GM19324 (cell line): ENCODE measurements around the gene GSK3A.

Experiments used
- ATAC-seq: cut with Tn5 transposase; IDR thresholded peaks from one replicate; pipeline ENCODE4 v1.9.1; 2021; ENCODE audit warnings: mild to moderate bottlenecking, moderate library complexity; ENCODE audit not compliant: unreplicated experiment, low FRiP score

Gene GSK3A

DNA sequence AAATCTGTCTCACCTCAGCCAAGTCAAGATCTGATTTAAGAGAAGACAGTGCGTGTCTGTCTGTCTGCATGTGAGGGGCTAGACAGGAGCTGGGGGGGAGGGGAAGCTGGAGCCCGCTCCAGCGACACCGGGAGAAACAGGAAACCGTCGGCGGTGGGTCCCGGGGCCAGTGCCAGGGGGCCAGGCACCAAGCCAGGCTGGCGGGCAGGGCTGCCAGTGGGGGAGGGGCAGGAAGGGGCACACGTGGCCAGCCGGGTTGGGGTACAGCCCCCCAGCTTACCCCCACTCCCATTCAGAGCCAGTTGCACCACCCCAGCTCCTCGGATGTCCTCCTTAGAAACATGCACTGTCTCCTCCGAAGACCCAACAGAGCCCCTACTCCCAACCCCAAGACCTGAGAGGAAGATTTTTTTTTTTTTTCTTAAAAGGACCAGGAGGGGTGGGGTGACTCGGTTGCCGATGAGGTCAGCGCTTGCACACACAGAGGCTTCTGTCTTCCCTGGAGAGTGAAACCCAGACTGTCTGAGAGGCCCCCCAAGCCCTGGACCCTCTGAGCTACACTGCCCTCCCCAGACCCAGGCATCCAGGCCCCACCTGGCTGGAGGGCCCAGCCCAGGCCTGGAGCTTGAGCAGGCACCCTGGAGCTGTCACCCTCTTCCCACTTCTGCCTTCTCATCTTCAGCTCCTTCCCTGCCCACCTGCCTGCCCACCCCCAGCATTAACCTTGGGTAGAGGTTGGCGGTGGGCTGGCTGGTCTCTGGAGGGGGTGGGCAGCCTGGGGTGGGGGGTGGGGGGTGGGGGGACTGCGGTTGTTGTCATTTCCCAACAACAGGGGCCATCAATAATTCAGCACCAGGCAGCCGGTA, 8.5 kb upstream of the GSK3A start:
- ATAC-seq: no peak

DNA sequence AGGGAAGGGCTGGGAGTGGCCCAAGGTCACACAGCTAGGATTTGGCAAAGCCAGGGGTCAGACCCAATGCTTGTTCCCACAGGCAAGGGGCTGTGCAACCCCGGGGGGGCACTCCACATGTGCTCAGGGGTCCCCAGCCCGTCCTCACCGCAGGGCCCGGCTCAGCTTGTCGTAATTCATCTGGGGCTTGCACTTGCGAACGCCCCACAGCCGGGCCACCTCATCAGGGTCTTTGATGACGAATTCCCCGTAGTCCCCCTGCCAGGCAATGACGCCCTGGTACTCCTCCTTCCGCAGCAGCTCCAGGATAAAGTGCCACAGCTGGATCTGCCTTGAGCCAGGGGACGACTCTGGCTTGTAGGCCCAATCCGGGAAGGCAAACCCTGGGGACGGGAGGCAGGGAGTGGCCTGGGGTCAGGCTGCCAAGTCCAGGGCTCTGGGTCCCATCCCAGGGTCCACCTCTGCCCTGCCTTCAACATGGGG, 7.8 kb upstream of the GSK3A start:
- ATAC-seq: no peak

DNA sequence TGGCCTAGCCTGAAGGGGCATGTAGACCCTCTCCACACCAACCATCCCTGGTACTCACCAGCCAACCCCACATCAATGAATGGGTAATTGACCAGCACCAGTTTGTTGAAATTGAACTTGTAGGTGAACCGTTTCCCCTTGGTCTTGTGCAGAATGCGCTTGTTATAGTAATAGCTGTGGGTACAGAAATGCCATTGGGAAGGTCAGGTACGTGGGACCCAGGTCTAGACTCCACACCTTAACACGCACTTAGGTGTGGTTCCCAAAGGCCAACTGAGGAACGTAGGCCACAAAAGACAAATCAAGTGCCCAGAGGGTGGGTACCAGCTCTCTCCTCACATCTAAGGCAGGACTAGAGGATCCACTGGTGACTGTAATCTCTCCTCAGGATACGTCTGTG, 7.4 kb upstream of the GSK3A start:
- no peak for ATAC-seq

DNA sequence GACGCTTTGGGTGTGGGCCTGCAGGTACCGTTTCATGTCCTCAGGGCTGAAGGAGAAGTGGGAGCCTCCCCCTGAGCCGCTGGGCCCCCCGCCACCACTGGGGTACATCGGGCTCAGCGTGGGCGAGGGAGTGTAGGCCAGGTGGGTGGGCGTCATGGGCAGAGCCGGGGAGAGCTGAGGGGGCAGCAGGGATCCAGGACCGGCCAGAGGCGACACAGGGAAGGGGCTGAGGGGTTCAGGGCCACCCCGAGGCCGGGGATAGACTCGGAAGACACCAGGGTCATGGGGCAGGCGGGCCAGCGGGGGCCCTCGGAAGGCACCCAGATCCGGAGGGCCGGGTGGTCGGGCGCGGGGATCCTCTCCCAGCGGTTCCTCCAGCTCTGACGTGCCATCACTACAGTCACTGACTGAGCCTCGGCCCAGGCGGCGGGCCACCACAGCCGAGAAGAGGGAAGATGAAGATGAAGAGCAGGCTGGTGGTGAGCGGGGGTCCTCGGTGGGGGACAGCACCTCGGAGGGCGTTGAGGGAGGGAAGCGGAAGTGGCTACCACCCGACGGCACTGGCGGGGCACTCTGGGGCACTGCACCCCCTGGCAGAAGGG, 6.8 kb upstream of the GSK3A start:
- no peak for ATAC-seq

DNA sequence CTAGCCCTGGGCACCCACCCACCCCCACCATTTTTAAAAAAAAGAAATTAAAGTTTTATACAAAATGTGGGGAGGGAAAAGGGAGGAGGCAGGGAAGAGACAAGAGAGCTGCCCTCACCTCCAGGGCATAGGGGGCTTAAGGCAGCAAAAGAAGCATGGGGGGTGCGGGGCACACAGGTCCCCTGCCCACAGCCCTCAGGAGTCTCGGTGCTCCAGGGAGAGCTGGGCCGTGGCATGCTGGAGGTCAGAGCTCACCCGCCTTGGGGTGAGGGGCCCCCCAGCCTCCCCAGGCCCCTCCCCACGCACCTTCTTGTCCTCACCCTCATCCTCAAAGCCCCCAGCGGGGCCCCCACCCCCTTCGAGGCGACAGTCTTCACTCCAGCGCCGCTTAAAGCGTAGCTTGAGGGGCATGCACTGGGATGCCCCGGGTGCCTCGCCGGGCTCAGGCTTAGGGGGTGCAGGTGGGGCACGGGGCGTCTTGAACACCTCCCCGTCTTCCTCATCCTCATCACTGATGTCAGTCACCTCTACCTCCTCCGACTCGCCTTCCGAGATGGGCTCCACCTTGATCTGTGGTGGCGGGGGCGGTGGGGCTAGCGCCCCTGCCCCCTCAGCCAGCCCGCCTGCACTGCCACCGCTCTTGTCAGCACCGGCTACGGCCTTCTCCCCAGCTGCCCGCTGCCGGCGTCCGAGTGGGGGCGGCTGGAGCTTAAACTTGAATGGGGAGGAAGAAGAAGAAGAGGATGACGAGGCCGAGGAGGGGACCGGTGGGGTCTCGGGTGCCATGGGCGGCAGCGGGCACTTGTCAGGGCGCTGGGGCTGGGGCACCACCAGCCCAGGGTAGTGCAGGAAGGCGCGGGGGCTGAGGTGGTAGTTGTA, 6.1 kb upstream of the GSK3A start:
- no peak for ATAC-seq

DNA sequence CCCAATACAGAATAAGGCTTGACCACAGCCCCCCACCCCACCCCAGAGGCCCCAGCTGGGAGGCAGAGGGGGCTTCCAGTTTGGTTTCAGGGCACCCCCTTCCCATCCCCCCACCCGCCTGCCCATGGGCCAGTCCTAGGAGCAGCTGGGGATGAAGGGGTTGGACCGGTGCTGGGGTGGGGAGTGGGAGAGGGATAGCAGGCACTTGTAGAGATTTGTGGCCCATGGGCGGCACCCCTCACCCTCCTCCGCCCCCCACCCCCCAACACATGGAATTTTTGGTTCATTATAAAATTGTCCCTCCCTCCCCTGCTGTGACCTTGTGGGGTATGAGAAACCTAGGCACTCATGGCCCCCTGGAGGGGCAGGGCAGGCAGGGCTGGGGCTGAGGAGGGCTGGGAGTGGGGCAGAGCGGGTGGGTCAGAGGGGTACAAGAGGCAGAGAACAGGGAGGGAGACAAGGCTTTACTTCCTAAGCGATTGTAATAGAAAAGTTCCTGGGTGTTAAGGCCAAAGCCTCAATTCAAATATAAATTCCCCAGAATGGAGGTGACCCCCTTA, 5.3 kb upstream of the GSK3A start:
- ATAC-seq: no peak

DNA sequence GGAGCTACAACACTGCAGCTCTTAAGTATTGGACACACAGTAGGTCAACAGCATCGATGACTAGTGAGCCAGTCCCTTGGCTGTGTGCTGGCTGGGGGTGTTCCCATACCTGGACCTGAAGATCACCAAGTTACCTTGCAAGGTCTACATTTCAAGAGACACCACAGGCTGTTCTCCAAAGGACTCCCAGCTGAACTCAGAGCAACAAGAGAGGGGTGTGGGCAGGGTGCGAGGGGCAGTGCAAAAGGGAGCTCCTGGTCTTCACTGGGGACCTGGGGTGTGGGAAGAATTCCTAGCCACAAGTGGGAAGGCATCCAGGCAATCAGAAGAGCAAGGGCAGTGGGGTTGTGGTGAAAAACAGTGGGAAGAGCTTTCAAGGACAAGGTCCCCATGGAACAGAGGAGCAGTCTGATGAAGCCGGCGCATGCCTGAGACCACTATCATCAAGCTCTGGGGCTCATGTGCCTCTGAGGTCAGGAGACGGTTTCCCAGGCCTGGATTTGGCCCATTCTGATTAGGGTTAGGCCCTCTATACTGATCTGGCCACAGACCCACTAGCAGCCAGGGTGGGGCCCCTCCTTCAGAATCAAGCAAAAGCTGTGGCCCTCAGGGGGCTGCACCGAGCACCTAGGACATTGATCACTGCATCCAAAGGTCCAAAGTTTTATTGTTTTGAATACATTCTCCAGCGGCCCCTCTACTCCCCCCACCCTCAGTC, 4.7 kb upstream of the GSK3A start:
- ATAC-seq: no peak

DNA sequence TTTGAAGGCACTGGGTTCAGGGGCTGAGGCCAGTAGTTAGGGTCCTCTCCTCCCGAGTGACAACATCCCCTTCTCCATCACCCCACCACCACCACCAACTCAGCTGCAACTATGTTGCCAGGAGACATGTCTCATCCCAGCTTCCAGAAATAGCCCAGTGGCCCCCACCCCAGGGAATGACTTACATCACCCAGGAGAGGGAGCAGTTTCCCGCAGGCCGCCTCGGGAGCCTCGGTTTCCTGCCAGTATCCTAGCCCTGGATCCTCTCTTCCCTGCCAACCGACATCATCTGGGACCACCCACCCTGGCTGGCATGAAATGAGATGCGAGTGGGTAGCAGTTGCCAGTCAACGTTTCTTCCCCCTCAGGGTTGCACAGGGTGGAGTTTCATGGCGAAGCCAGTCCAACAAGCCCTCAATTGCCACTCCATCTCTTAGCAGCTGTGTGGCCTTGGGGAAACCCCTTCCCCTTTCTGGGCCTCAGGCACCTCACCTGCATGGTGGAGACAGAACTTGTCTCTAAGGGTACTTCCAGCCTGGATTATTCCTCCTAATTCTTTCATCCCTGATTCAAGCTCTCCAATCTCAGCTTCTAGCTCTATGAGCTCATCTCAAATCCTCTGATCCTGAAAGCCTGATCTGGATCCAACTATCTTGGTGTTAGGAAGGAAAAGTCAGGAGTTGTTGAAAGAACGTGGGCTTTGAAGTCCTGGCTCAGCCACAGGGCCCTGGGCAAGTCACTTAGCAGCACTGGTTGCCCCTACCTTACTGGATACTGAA, 3.9 kb upstream of the GSK3A start:
- no peak for ATAC-seq

DNA sequence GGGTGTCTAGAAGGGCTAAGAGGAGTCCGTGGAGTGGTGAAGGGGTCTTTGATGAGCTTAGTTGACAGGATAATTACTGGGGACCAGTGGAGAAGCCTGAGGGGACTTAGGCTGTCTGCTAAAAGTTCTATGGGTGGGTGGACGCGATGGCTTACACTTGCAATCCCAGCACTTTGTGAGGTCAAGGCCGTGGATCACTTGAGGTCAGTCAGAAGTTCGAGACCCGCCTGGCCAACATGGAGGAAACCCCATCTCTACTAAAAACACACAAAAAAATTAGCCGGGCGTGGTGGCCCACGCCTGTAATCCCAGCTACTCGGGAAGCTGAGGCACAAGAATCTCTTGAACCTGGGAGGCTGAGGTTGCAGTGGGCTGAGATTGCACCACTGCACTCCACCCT, 2.8 kb upstream of the GSK3A start:
- ATAC-seq: no peak

DNA sequence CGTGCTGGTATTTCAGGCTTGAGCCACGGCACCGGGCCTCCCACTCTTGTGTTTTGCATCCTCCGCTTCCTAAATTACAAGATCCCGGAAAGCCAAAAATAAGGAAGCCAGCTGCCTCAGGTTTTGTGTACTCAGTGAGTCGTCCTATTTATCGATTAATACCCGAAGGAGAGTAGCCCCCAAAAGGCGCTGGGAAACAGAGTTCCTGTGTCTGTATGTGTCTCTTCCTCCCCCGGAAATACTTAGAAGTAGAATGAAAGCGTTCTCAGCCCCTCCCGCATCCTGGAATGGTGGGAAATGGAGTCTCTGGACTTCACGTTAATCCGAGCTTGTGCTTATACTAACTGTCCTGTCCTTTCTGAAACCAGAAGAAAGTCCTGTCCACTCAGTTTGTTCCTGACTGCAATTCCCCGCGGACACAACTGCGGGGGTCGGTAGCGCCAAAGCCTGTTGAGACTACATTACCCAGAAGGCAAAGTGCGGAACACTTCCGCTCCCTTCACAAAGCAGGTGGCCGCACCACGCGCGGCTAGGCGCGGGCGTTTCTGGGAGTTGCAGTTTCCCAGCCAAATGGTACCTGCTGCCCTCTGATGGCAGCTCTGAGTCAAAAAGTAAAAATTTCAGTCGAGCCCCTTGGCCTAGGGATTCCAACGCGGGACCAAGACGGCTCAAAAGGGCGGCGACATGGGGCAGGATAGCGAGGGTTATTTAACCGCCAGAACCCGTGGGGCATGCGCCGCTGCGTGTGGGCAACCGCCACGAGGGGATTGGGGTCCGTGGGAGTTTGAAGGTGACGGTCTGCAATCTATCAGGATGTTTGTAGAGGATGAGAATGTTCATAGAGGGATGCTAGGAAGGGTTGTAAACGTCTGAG, 2.2 kb upstream of the GSK3A start:
- peak; percentile 32 for ATAC-seq

DNA sequence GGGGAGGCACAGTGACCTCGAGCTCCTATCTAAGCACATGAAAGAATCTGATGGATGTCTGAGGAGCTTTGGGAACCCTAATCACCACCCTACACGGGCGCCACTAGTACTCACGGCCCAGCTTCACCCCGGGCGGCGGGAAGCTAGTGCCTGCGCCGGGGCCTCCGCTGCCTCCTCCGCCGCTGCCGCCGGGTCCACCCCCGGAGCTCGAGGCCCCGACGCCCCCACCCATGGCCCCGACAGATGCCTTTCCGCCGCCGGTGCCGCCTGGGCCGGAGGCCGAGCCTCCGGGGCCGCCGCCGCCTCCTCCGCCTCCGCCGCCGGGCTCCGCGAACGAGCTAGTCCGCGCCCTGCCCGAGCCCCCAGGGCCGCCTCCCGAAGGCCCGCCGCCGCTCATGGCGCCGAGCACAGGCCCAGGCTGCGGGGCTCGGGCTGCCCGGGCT, 312 bp downstream of the GSK3A start:
- ATAC-seq: peak; percentile 2

DNA sequence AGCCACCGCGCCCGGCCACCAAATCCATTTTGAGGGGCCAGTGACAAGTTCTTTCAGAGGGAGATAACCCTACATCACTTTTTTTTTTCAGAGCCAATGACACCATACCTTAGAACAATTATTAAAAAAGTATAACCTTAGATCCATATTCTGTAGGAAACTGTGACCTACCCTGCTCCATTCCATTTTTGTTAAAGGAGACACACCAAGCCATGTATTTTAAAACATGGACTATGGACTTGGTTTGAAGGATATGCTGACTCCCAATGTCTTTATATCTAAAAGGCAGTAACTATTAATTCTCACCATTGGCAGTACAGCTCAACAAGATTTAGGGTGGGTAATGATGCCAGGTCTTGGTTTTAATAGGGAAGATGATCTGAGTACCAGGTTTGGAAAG, 1.1 kb downstream of the GSK3A start:
- ATAC-seq: no peak

DNA sequence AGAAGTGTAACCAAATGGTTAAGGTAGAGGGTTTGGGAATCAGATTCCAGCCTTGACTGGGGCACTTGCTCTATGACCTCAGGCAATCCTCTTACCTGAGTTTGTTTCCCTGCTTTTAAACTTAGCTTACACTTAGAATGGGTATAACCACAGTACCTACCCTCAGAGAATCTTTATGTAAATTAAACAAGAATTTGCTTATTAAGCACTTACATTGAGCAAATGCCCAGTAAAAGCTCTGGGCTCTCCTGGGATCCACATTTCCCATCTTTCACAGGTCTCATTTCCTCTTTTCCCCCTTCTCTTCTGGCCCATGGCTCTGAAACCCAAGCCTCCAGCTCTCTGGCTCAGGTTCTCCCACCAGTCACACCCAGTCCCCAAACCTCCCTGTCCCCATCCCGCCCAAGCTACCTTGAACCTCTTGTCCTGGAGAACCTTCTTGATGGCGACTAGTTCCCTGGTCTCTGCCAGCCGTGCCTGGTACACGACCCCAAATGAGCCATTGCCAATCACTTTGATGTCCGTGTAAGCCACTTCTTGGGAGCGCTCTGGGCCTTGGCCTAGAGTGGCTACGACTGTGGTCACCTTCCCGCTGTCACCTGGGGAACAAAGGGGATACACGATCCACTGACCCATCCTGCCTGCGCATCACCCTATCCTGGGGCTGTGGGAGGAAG, 2.7 kb downstream of the GSK3A start:
- ATAC-seq: no peak

DNA sequence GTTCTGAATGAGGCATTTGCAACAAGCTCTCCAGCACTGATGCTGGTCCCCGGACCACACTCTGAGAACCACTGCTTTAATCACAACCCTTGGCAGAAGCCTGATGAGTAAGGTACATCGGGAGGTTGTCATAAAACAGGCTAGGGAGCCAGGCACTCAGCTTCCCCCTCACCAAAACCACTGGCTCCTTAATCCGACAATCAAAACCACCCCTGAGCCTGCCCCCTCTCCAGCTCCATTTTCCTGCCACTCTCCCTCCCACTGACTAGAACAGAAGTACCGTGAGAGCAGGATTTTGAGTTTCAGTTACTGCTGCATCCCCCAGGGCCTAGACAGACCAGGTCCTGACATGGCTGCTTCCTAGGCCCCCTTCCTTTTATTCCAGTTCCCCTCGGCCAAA, 7.2 kb downstream of the GSK3A start:
- ATAC-seq: no peak

DNA sequence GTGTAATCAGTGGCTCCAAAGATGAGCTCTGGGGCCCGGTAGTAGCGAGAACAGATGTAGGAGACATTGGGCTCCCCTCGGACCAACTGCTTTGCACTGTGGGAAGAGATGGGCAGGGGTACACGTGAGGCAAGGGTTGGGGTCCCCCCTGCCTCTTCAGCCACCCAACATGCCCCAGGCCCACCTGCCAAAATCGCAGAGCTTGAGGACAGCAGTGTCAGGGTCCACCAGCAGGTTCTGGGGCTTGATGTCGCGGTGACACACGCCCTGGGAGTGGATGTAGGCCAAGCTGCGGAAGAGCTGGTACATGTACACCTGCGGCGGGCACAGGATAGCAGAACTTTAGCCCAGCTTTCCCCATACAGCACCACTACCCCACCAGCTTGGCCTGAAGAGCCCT, 8.0 kb downstream of the GSK3A start:
- ATAC-seq: no peak

DNA sequence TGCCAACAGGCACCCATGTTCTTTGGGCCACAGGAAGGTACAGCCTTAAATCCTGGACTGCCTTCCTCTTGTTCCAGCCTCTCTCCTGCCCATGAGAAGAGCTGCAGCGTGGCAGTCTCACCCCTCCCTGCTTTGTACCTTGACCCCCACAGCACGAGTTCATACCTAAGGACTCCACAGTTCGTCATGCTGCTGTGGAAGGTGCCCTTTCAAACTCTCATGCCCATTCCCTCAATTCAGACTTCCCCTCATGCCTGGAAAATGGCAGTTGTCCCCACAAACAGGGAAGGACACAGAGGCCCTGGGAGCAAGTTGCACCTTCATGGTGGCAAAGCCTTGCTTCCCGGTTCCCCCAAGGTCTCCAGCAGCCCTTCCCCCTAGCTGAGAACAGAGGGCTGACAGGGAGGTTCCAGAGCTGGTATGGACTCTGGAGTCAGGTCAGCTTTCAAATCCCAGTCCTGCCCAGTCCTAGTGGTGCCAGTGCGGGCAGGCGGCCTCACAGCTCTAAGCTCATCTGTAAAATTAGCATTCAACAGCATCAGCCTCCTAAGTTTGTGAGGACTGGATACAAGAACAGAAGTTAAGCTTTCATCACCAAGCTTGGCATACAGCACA, 8.6 kb downstream of the GSK3A start:
- ATAC-seq: no peak

DNA sequence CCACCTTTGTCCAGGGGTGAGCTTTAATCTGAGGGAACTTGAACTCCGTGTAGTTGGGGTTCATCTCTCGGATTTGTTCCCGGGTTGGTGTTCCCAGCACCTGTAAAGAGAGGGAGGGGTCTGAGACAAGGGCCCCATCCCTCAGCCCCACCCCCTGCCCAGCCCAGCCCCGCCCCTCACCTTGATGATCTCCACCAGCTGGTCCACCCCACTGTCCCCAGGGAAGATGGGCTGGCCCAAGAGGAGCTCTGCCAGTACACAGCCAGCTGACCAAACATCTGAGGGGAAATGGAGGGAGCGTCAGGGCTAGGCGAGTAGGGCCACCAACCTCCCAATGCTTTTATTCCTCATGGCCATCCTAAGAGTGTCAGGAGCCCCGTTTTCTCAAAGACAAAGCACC, 9.3 kb downstream of the GSK3A start:
- ATAC-seq: no peak
